AG09309 (cell line): Measurements from ENCODE around the gene PTGIS.

Experiments
- DNase-seq: peaks from one replicate; pipeline ENCODE4 v3.0.0-alpha.2; 2010; ENCODE audit warnings: low read depth
- H3K4me3 ChIP-seq: 2 replicates; pipeline ENCODE4 v1.5.1; 2011; ENCODE audit warnings: mild to moderate bottlenecking, low read depth, low read length, moderate library complexity; ENCODE audit not compliant: control insufficient read depth
- CTCF ChIP-seq: IDR thresholded peaks from 2 replicates; pipeline ENCODE4 v1.5.1; 2011; ENCODE audit warnings: mild to moderate bottlenecking, low read depth, low read length, inconsistent platforms; ENCODE audit not compliant: insufficient read depth, control insufficient read depth; ENCODE audit errors: missing control alignments

The PTGIS gene

GRCh38 chr20:49601153-49601924, 33.4 kb upstream of the PTGIS start:
- no peak overlapping the region for H3K4me3 ChIP-seq
- no peak for DNase-seq
- no peak for TF ChIP-seq CTCF

GRCh38 chr20:49599746-49600113, 31.8 kb upstream of the PTGIS start:
- H3K4me3 ChIP-seq: no peak overlapping the region
- no peak for DNase-seq
- TF ChIP-seq CTCF: no peak

GRCh38 chr20:49597825-49598395, 30.0 kb upstream of the PTGIS start:
- H3K4me3 ChIP-seq: no peak overlapping the region
- no peak for DNase-seq
- TF ChIP-seq CTCF: no peak

- TF ChIP-seq CTCF: no peak
- H3K4me3 ChIP-seq: no peak overlapping the region
- DNase-seq: no peak
These were observed 28.0 kb upstream of the PTGIS start for GRCh38 chr20:49595811-49596561.

GRCh38 chr20:49595346-49595745, 27.4 kb upstream of the PTGIS start:
- no peak for DNase-seq
- no peak for TF ChIP-seq CTCF
- no peak overlapping the region for H3K4me3 ChIP-seq

GRCh38 chr20:49594931-49595315, 27.0 kb upstream of the PTGIS start:
- H3K4me3 ChIP-seq: no peak overlapping the region
- TF ChIP-seq CTCF: no peak
- DNase-seq: no peak
